SK-N-SH treated with all-trans-retinoic acid at 6 μM for 48 hours (cell line): ENCODE data around the gene ANKRD49.

ENCODE experiments used
- ESRRG ChIP-seq: fragments of 250-450 bp; sonication (Bioruptor Pico); IDR thresholded peaks from 2 replicates; pipeline ENCODE4 v1.6.1; 2021; ENCODE audit warnings: mild to moderate bottlenecking
- PPARA ChIP-seq: fragments of 250-450 bp; sonication (Bioruptor Pico); IDR thresholded peaks from 2 replicates; pipeline ENCODE4 v1.5.0; 2020; ENCODE audit warnings: mild to moderate bottlenecking, borderline replicate concordance
- ZFP3 ChIP-seq: fragments of 250-450 bp; sonication (Bioruptor Pico); IDR thresholded peaks from 2 replicates; pipeline ENCODE4 v1.5.0; 2020; ENCODE audit warnings: mild to moderate bottlenecking, moderate library complexity

GRCh38 chr11:94449437-94449836, 44.3 kb upstream of the ANKRD49 start:
- no peak for TF ChIP-seq ESRRG (CRISPR knock-in tag)
- TF ChIP-seq ZFP3: no peak
- no peak for TF ChIP-seq PPARA (CRISPR knock-in tag)
